8988T (cell line): Measurements from ENCODE around the gene PIK3R4.

Experiments used
- DNase-seq: peaks from one replicate; pipeline ENCODE4 v3.0.0; 2011

The PIK3R4 gene

GRCh38 chr3:130746246-130747039 is at the start of gene PIK3R4:
PIK3R4 (minus strand) TSS chr3:130746829; CDS start chr3:130745218, 1,611 bp downstream.
- peak; percentile 47 for DNase-seq

DNA sequence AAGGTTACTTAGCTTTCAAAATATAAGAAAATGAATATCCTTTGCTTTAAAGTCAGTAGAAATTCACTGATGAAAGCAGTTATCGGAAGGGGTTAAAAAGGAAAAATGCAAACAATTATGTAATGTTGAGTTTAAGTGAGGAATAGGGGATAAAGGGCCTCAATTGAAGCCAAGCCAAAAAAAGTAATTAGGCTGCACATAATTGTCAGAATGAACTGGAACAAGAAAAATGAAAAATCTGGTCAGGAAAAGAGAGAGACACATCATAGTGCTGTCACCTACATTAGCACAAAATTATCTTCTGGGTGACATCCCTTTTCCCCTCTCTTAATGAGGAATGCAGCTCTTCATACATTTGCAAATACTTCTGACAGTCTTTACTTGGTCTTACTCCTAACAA is 48.8 kb upstream of the PIK3R4 start:
- DNase-seq, result no peak

DNA sequence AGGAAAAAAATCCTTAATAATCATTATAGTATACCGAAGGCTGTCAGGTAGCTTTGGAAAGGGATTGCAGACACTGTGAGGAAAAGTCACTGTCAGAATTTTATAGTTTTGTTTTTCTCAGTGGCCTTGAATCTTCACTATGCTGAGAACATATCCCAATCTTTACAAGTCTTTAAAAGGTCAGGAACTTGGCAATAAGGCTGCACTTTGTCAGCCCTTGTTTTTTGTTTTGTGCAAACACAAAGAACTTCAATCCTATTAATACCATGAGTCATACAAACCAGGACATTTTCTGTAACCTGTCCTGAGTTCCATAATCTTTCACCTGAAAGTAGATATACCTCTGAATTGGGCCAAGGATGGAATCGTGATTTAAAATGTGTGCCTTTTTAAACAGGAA is 45.6 kb upstream of the PIK3R4 start:
- DNase-seq, result no peak

- no peak for DNase-seq
These were observed 43.2 kb upstream of the PIK3R4 start for GRCh38 chr3:130789782-130790322.

DNA sequence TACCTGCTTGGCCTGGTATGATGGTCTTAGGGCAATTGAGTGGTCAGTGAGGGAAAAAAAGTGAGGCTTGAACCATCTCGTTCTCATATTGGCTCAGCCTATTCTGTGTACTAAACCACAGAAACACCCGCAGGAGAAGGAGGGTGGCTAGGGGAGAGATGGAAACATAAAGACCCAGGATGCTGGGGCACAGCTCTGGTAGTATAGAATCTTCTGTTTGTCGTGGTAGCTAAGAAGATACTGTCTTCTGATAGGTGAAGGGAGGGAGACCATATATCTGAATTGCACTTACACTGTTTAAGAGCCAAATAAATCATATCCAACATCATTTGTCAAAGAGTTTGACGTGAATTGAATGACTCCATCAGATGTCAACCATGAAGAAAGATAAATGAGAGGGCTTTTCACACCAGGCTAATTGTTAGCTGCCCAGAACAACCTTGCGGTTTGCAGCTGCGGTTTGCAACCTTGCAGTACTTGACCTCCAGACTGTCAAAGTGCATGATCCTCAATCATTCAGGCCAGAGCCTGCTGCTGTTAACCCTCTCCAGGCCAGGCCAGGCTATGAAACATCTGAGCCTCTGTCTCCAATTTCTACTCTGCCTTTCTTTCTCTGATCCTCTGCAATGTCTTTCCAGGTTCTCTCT is 40.9 kb upstream of the PIK3R4 start:
- DNase-seq, result no peak

- no peak for DNase-seq
These were observed 39.7 kb upstream of the PIK3R4 start for GRCh38 chr3:130786306-130786705.

DNA sequence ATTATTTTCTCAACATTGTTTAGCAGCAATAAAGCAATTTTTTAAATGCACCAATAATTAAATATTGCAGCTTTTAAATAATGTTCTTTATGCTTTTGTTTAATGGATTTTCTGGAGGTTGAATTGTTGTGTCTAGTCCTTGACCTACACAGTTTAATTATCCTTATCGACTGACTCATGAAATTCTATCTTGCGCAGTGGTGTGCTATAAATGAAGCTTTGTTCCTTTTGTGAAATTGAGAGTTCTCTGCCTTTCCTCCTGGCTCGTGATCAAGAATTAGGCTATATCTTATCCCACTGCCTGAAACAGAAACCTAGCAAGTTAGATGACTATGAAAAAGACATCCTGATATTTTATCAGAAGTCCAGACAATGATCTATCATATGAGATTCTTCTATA is 37.0 kb upstream of the PIK3R4 start:
- no peak for DNase-seq

GRCh38 chr3:130779486-130779885 is 32.9 kb upstream of the PIK3R4 start:
- no peak for DNase-seq

- no peak for DNase-seq
These were observed 32.4 kb upstream of the PIK3R4 start for GRCh38 chr3:130779031-130779430.

GRCh38 chr3:130773366-130773765 is 26.7 kb upstream of the PIK3R4 start:
- DNase-seq, result no peak

DNA sequence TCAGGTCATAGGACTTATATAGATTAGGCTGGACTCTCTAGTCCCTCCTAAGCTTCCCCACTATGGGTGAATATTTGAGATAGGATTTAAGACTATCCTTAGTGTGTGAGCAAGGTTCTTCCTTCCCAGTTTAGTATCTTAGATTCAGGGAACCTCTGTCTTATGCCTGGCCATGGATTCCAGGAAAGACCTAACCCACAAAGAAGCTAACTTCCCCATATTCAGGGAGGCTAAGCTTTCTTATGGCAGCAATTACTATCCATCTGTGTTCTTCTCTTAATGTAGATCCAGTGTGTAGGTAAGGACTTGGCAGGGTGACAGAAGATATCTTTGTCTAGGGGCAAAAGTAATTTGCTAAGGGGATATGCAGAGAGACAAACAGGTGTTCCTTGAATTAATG is 25.5 kb upstream of the PIK3R4 start:
- no peak for DNase-seq

DNA sequence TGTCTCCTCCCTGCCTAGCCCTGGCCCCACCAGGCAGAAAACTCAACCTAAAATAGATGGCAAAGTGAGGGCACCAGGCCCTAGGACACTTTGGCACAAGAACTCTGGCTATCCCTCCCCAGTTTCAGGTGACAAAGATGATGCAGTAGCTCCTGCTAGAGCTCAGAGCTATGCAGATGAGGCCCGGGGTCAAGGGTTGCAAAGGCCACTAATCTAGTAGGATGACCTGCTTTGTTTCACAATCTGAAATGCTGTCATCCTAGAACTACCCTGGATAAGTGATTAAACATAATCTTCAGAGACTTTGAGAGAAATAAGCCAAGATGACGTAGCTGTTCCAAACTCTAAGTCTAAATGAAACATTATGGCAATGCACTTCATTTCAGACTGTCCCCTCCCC is 24.0 kb upstream of the PIK3R4 start:
- no peak for DNase-seq

- no peak for DNase-seq
These were observed 15.2 kb upstream of the PIK3R4 start for GRCh38 chr3:130761730-130762311.

DNA sequence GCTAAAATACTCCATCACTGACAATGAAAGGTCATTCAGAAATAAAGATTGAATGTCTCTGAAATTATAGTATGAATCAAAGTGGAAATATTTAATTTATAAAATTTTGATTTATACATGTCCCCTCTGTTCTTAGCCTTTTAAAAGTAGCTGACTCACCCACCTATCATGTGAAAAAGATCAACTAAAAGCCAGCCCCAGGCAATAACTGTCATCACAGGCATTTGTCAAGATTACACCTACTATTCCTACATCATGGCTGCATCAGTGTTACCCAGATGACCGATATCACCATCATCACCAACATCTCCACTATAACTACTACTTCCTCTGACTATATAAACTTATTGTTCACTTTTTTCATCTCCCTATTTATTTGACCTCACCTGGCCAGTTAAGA is 14.3 kb upstream of the PIK3R4 start:
- DNase-seq, result no peak

DNA sequence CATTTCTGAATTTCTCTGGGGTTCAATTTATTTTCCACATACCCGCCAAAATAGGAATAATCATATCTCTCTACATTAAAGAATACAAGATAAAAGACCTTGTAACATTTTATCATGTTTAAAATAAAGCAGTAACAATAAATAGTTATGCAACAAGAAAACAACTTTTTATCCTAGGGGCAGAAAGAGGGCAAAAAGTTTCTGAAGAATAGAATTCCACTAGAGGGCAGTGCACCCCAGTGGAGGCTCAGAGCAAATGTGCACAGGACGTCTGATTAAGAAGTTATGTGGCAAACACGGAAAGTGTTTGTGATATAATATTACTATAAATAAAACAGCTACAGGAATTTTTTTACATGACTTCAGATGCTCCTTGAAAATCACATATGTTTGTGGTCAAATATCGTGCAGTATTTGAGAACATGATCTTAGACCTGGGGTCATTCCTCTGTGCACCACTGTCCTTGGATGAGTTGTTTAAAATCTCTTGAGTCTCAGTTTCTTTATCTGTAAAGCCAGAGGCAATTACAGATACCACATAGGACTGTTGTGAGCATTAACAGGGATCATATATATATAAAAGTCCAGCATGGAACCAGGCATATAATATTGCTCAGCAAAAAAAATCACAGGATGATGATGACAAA is 13.2 kb upstream of the PIK3R4 start:
- no peak for DNase-seq

DNA sequence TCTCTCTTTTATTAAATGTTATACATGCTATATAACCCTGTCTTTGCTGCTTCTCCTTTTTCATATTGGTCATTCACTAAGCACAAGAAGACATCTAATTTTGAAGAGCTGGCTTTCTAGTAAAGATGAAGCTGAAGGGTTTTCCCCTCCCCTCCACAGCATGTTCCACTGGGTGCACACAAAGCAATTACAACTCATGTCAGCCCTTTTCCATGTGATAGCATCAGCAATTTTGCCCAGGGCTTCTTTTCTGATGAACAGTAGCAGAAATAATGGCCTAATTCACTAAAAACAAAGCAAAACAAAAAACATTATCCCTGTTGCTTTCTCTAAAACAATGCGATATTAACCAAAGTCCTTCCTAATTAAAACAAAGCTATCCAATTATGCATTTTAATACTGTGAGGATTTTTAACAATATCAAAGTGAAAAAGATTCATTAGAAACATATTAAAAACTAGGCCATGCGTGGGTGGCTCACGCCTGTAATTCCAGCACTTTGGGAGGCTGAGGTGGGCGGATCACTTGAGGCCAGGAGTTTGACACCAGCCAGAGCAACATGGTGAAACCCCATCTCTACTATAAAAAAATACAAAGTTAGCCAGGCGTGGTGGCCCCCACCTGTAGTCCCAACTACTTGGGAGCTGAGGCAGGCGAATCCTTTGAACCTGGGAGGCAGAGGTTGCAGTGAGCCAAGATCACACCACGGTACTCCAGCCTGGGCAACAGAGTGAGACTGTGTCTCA is 12.2 kb upstream of the PIK3R4 start:
- DNase-seq, result no peak

- no peak for DNase-seq
These were observed 11.1 kb upstream of the PIK3R4 start for GRCh38 chr3:130757611-130758150.

DNA sequence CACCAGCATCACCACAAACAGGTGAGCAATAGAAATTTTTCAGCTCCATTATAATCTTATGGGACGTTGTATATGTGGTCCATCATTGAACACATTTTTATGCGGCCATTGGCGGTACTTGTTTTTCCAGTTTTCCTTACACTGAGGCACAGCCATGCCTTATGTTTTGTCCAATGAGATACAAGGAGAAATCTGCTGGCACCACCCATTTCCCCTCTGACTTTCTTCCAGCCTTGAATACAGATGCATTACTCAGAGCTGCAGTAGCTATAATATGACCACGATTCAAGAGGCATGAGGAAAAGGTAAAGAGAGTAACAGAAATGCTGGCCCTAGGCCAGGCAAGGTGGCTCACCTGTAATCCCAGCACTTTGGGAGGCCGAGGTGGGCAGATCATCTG is 9.0 kb upstream of the PIK3R4 start:
- no peak for DNase-seq

GRCh38 chr3:130748981-130749380 is 2.4 kb upstream of the PIK3R4 start:
- no peak for DNase-seq

- DNase-seq, result no peak
These were observed 1.8 kb upstream of the PIK3R4 start for GRCh38 chr3:130748467-130748861.

DNA sequence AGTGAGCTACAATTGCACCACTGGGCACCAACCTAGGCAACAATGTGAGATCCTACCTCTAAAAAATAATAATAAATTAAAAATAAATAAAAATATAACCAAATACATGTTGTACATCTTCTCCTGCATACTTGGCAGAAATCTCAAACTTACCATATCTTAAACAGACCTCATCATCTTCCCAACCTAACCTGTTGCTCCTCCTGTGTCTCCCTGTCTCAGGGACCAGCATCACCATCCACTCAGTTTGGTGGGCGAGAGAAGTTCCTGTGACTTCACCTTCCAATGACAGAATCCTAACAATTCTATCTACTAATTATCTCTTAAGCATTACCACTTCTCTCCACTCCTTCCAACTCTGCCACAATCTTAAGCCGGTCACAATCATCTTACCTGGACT is 3.3 kb downstream of the PIK3R4 start:
- no peak for DNase-seq

- no peak for DNase-seq
These were observed 4.6 kb downstream of the PIK3R4 start for GRCh38 chr3:130741946-130742610.
